OCI-LY3 (cell line): Measurements from ENCODE around the gene TMEM245.
"Not testable (repeated sequence)": the region's sequence is repeated elsewhere in the genome, so short reads cannot be mapped to it uniquely, and the experiment has no call there.

Experiments
- CTCF ChIP-seq: fragments of 200-600, 300-600 bp; sonication (generic); IDR thresholded peaks from 2 replicates; pipeline ENCODE4 v1.5.1; 2014; ENCODE audit warnings: antibody characterized with exemption, low read length, low read depth
- EZH2phosphoT487 ChIP-seq: fragments of 200-600 bp; shearing (Covaris generic); IDR thresholded peaks from 2 replicates; pipeline ENCODE4 v1.6.1; 2018; ENCODE audit warnings: antibody characterized with exemption, mixed run types, low read depth

GRCh38 chr9:108971392-108971791 lies 148.4 kb downstream of the TMEM245 start:
- TF ChIP-seq CTCF, EZH2phosphoT487: not testable (repeated sequence)
